IMR-90 (cell line): ENCODE results near the gene RFTN1.

Source experiments
- CTCF ChIP-seq: conservative IDR thresholded peaks from 2 replicates; pipeline ENCODE4 v1.5.1; 2012; ENCODE audit warnings: mild to moderate bottlenecking, low read depth, low read length, improper control_type of control experiment
- POLR2A ChIP-seq: IDR thresholded peaks from 2 replicates; pipeline ENCODE4 v1.6.1; 2012; ENCODE audit warnings: mild to moderate bottlenecking, low read depth, low read length

DNA sequence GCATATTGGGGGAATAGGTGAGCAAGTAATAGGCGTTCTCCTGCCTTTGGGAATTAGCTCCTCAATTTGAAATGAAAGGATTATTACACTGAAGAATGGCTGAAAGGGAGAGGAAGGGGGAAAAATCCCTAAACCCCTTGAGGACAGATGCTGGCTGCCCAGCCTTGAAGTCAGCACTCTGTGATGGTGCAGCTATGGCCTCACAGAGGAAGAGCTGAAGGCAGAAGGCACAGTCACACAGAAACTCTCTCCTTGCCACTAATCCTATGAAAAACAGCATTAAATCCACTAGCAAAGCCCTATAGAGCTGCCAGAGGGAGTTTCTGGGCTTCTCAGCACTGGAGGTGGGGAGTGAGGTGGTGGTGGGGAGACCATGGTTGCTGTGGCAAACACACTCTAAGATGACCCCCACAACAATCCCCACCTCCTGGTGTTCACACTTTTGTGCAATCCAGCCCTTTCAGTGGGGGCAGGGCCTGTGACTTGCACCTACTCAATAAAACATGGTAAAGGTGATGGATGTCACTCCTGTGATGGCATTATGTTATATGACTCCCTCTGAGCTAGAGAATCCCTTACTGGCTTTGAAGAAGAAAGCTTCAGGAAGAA, 101.2 kb downstream of the RFTN1 start:
- TF ChIP-seq POLR2A (no peak), CTCF (no peak)
